GM12878 (cell line): ENCODE measurements around the gene SLC45A3. TPM values are rescaled to one million over a fixed set of nuclear protein-coding genes. Genes with fewer than 3 reads are reported as not detected.

Experiments
- ATAC-seq: fragments of 200-7000 bp; cut with Tn5 transposase; 3 replicates; pipeline ENCODE4 v1.9.1; 2020; ENCODE audit warnings: mild to moderate bottlenecking, moderate library complexity
- BruUV-seq: library from RNA; stranded (reverse); fragments of 400-500 nt; replicated peaks from 2 replicates; lab custom pipeline; 2021; lab: Mats Ljungman, UMichigan
- CTCF ChIA-PET: fragments of 300-600 bp; sonication (Branson Sonifier 250); formaldehyde crosslinking; extraction: SDS; loops from one replicate; lab custom pipeline; 2021; ENCODE audit warnings: inconsistent platforms; lab: Yijun Ruan, JAX
- POLR2A ChIA-PET: fragments of 350-600 bp; formaldehyde crosslinking; extraction: SDS; loops from one replicate; lab custom pipeline; 2021; ENCODE audit warnings: inconsistent platforms; lab: Charles Lee
- RAD21 ChIA-PET: fragments of 300-600 bp; sonication (Branson Sonifier 250); formaldehyde crosslinking; loops from one replicate; lab custom pipeline; 2023; ENCODE audit warnings: antibody characterized with exemption; ENCODE audit not compliant: unreplicated experiment; lab: Charles Lee
- SMC1A ChIA-PET: fragments of 300-600 bp; sonication (Branson Sonifier 250); formaldehyde crosslinking; loops from one replicate; lab custom pipeline; 2023; ENCODE audit not compliant: unreplicated experiment, uncharacterized antibody; lab: Charles Lee
- DNase-seq: peaks from one replicate; pipeline ENCODE4 v3.0.0-alpha.2; 2011; ENCODE audit warnings: low read depth, low spot score
- FAIRE-seq: peaks from 3 replicates; lab custom pipeline; 2011; peaks lifted over from hg19 to GRCh38; lab: Jason Lieb, UNC
- H2AFZ ChIP-seq: 2 replicates; pipeline ENCODE4 v1.6.0; 2011; ENCODE audit warnings: low read depth, low read length, control low read depth; ENCODE audit not compliant: control insufficient read depth
- H3K27ac ChIP-seq: 2 replicates; pipeline ENCODE4 v1.5.1; 2011; ENCODE audit warnings: control low read depth; ENCODE audit not compliant: control insufficient read depth, insufficient read depth
- H3K27me3 ChIP-seq, 2 experiments: replicated peaks in 1 of 2; 2 replicates each; pipeline versions ENCODE4 v1.6.0 to v1.6.1; 2011; ENCODE audit warnings: low read length in 1 of 2; ENCODE audit not compliant: control insufficient read depth in 2 of 2, insufficient read depth in 2 of 2
- H3K36me3 ChIP-seq, 2 experiments: 2 replicates each; pipeline ENCODE4 v1.5.1; 2011; ENCODE audit warnings: low read length in 1 of 2; ENCODE audit not compliant: control insufficient read depth in 2 of 2, insufficient read depth in 2 of 2
- H3K4me1 ChIP-seq: 2 replicates; pipeline ENCODE4 v1.6.1; 2011; ENCODE audit warnings: mild to moderate bottlenecking, low read length, moderate library complexity, mixed read lengths; ENCODE audit not compliant: control insufficient read depth, insufficient read depth
- H3K4me2 ChIP-seq: 2 replicates; pipeline ENCODE4 v1.6.0; 2011; ENCODE audit warnings: control low read depth; ENCODE audit not compliant: control insufficient read depth, insufficient read depth
- H3K4me3 ChIP-seq: fragments of 200-600 bp; sonication (generic); 2 replicates; pipeline ENCODE4 v1.5.1; 2016
- H3K79me2 ChIP-seq: 2 replicates; pipeline ENCODE4 v1.6.0; 2011; ENCODE audit warnings: low read length; ENCODE audit not compliant: control insufficient read depth, insufficient read depth
- H3K9ac ChIP-seq: 2 replicates; pipeline ENCODE4 v1.8.0; 2011; ENCODE audit warnings: low read length, control low read depth, mixed read lengths; ENCODE audit not compliant: control insufficient read depth, insufficient read depth
- H3K9me3 ChIP-seq: replicated peaks from 3 replicates; pipeline ENCODE4 v1.5.1; 2011; ENCODE audit warnings: mild to moderate bottlenecking, low read length; ENCODE audit not compliant: control insufficient read depth, insufficient read depth
- H4K20me1 ChIP-seq: 2 replicates; pipeline ENCODE4 v1.6.0; 2011; ENCODE audit not compliant: control insufficient read depth, insufficient read depth
- BMI1 ChIP-seq: fragments of 450-650 bp; IDR thresholded peaks from 2 replicates; pipeline ENCODE4 v1.6.1; 2016; ENCODE audit warnings: mild to moderate bottlenecking, moderate library complexity, borderline replicate concordance
- BRCA1 ChIP-seq: IDR thresholded peaks from 2 replicates; pipeline ENCODE4 v1.6.1; 2011; ENCODE audit warnings: low read depth, low read length, improper control_type of control experiment
- IKZF1 ChIP-seq: fragments of 450-650 bp; conservative IDR thresholded peaks from 2 replicates; pipeline ENCODE4 v1.6.1; 2017; ENCODE audit warnings: antibody characterized with exemption, mild to moderate bottlenecking
- LARP7 ChIP-seq: fragments of 450-650 bp; IDR thresholded peaks from 2 replicates; pipeline ENCODE4 v1.6.1; 2017; ENCODE audit warnings: mild to moderate bottlenecking
- NR2F1 ChIP-seq: fragments of 450-650 bp; conservative IDR thresholded peaks from 2 replicates; pipeline ENCODE4 v1.6.1; 2017; ENCODE audit warnings: mild to moderate bottlenecking
- RUNX3 ChIP-seq: IDR thresholded peaks from 2 replicates; pipeline ENCODE4 v1.6.1; 2012; ENCODE audit warnings: low read length, inconsistent platforms
- TCF12 ChIP-seq: IDR thresholded peaks from 2 replicates; pipeline ENCODE4 v1.6.1; 2011; ENCODE audit warnings: low read depth, mild to moderate bottlenecking, low read length
- WGBS: methylation state at CpG from one replicate; pipeline ENCODE4 v1.1.6; 2016; ENCODE audit warnings: low lambda C conversion rate; ENCODE audit not compliant: insufficient replicate concordance, insufficient coverage; ENCODE audit errors: missing lambda C conversion rate; 5-methylcytosine and 5-hydroxymethylcytosine counted together
- in situ Hi-C: fragments of 300-500 bp; cut with MboI; formaldehyde crosslinking; loops from 9 replicates; pipeline ENCODE4 v1.14.3; 2018; ENCODE audit warnings: mixed read lengths
- intact Hi-C: fragments of 100-400 bp; cut with micrococcal nuclease; formaldehyde crosslinking; loops from one replicate; pipeline ENCODE4 v1.14.2; 2022; ENCODE audit not compliant: unreplicated experiment
- polyA plus RNA-seq, 11 experiments: library from polyadenylated mRNA; depleted of rRNA in 4 of 11; unstranded in 6 of 11; stranded (reverse) in 5 of 11; fragments of >200 nt; fragmentation: Nextera tagmentation in 4 of 11; fragmentation: Illumina TruSeq in 1 of 11; extraction: Ambion mirVana in 4 of 11; extraction: Trizol in 1 of 11; gene quantifications; 1 replicate in 1 of 11; 2 replicates in 10 of 11; pipeline versions ENCODE4 v1.2.1 to v1.2.3, GENCODE V29; 2011 to 2016; ENCODE audit warnings: inconsistent platforms in 2 of 11, missing spikeins in 2 of 11, low read depth in 1 of 11
- total RNA-seq, 4 experiments: library from RNA; depleted of rRNA in 3 of 4; stranded (reverse); fragments of >200 nt in 3 of 4; fragmentation: Illumina TruSeq in 1 of 4; extraction: Trizol in 1 of 4; gene quantifications; 2 replicates each; pipeline versions ENCODE4 v1.2.1 to v1.2.3, GENCODE V29; 2013 to 2021
- TF ChIP-seq, protein P1 (sequence below): fragments of 450-650 bp; IDR thresholded peaks from 2 replicates; pipeline ENCODE4 v1.6.1; 2018; ENCODE audit warnings: borderline replicate concordance, mild to moderate bottlenecking; ENCODE audit not compliant: partially characterized antibody
- TF ChIP-seq, protein P2 (sequence below): fragments of 450-650 bp; IDR thresholded peaks from 2 replicates; pipeline ENCODE4 v1.6.1; 2017; ENCODE audit warnings: antibody characterized with exemption, mild to moderate bottlenecking, moderate library complexity
- TF ChIP-seq, protein P3 (sequence below): IDR thresholded peaks from 2 replicates; pipeline ENCODE4 v1.6.1; 2012; ENCODE audit warnings: low read depth, low read length, improper control_type of control experiment

Gene SLC45A3
- total and polyA plus RNA-seq, 10 of the 15 experiments (the other 5 are each of a cell fraction or from before 2014, with no cell fraction given), result 0.26 to 10.3 (median 4.1) TPM

- ChIA-PET RAD21 (interaction anchor here (0.6 to 11.4 kb wide), 15 partner anchors 9 to 1251 kb away, joined by 3 to 194 read pairs (median 8); partner anchors contain the start of genes ELK4, FCMR, NUCKS1 and SLC45A3), POLR2A (interaction anchor here (0.6 to 7.8 kb wide), 10 partner anchors 8 to 104 kb away, joined by 3 to 89 read pairs (median 6); partner anchors contain the start of genes RAB29 and SLC45A3), CTCF (interaction anchor here (0.6 to 31.9 kb wide), 12 partner anchors 10 to 384 kb away, joined by 3 to 1339 read pairs (median 4); partner anchors contain the start of gene SLC45A3), SMC1A (interaction anchor here (0.5 to 26.7 kb wide), 13 partner anchors 8 to 307 kb away, joined by 3 to 1008 read pairs (median 4); partner anchors contain the start of gene SLC45A3)
- Histone ChIP-seq H3K36me3 (no peaks in the 10 kb centered on the region), H3K4me2 (peak overlapping the region; percentile 61), H3K4me3 (no peak overlapping the region), H4K20me1 (0 out of 2 replicates have a peak, but pooled peaks cover 7% of the 10 kb centered on the region), H3K4me1 (peaks cover 64% of the 10 kb centered on the region), H3K9me3 (no peaks in the 10 kb centered on the region), H3K27ac (no peak overlapping the region), H3K27me3 (no peaks in the 10 kb centered on the region), H3K9ac (no peak overlapping the region), H3K79me2 (peaks cover 5% of the 10 kb centered on the region), H2AFZ (no peak overlapping the region)
- in situ Hi-C loops (no loop called here), intact Hi-C loops (no loop called here)
- WGBS, result 87% methylated on average over 13 of the region's 13 CpGs
- no TSS peak for BruUV-seq
- FAIRE-seq (no peak), DNase-seq (no peak), ATAC-seq (peak; percentile 13)
- TF ChIP-seq, protein P1, sequence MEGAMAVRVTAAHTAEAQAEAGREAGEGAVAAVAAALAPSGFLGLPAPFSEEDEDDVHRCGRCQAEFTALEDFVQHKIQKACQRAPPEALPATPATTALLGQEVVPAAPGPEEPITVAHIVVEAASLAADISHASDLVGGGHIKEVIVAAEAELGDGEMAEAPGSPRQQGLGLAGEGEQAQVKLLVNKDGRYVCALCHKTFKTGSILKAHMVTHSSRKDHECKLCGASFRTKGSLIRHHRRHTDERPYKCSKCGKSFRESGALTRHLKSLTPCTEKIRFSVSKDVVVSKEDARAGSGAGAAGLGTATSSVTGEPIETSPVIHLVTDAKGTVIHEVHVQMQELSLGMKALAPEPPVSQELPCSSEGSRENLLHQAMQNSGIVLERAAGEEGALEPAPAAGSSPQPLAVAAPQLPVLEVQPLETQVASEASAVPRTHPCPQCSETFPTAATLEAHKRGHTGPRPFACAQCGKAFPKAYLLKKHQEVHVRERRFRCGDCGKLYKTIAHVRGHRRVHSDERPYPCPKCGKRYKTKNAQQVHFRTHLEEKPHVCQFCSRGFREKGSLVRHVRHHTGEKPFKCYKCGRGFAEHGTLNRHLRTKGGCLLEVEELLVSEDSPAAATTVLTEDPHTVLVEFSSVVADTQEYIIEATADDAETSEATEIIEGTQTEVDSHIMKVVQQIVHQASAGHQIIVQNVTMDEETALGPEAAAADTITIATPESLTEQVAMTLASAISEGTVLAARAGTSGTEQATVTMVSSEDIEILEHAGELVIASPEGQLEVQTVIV, result no peak
- TF ChIP-seq, protein P2, sequence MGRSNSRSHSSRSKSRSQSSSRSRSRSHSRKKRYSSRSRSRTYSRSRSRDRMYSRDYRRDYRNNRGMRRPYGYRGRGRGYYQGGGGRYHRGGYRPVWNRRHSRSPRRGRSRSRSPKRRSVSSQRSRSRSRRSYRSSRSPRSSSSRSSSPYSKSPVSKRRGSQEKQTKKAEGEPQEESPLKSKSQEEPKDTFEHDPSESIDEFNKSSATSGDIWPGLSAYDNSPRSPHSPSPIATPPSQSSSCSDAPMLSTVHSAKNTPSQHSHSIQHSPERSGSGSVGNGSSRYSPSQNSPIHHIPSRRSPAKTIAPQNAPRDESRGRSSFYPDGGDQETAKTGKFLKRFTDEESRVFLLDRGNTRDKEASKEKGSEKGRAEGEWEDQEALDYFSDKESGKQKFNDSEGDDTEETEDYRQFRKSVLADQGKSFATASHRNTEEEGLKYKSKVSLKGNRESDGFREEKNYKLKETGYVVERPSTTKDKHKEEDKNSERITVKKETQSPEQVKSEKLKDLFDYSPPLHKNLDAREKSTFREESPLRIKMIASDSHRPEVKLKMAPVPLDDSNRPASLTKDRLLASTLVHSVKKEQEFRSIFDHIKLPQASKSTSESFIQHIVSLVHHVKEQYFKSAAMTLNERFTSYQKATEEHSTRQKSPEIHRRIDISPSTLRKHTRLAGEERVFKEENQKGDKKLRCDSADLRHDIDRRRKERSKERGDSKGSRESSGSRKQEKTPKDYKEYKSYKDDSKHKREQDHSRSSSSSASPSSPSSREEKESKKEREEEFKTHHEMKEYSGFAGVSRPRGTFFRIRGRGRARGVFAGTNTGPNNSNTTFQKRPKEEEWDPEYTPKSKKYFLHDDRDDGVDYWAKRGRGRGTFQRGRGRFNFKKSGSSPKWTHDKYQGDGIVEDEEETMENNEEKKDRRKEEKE, result no peak
- TF ChIP-seq, protein P3, sequence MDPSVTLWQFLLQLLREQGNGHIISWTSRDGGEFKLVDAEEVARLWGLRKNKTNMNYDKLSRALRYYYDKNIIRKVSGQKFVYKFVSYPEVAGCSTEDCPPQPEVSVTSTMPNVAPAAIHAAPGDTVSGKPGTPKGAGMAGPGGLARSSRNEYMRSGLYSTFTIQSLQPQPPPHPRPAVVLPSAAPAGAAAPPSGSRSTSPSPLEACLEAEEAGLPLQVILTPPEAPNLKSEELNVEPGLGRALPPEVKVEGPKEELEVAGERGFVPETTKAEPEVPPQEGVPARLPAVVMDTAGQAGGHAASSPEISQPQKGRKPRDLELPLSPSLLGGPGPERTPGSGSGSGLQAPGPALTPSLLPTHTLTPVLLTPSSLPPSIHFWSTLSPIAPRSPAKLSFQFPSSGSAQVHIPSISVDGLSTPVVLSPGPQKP, result no peak
- 0 out of 2 replicates have a peak, but pooled peaks have one; percentile 25 for TF ChIP-seq TCF12
- 0 out of 2 replicates have a peak, but pooled peaks have one; percentile 13 for TF ChIP-seq LARP7
- peak; percentile 21; the same call in 1 of the 2 replicates for TF ChIP-seq NR2F1
- TF ChIP-seq BRCA1, result no peak
- TF ChIP-seq IKZF1, result peak; percentile 43; the same call in 1 of the 2 replicates
- TF ChIP-seq BMI1, result no peak
- peak; percentile 3; the same call in 1 of the 2 replicates for TF ChIP-seq RUNX3
Observed at GRCh38 chr1:205670611-205671430, 9.5 kb downstream of the SLC45A3 start.
